ENCODE data around the gene GIT1.

- TF ChIP-seq CTCF (conservative IDR thresholded peaks at IDR 0.05; ENCODE audit: low read depth, low read length) = no peak
- TF ChIP-seq EZH2phosphoT487 (IDR thresholded peaks at IDR 0.05; ENCODE audit: borderline replicate concordance, low read length) = no peak
- no peak for TF ChIP-seq EZH2 (IDR thresholded peaks at IDR 0.05; ENCODE audit: low read length, unreplicated experiment)
These were observed 29.8 kb downstream of the GIT1 start for GRCh38 chr17:29559640-29560039.
